Activated T-helper 1 cell treated with Interleukin-2 at 50 U/mL for 16 hours (primary cell): ENCODE data around the gene AFG3L2.

ENCODE experiments used
- DNase-seq: peaks from one replicate; pipeline ENCODE4 v3.0.0-alpha.2; 2020; ENCODE audit warnings: low read depth

Gene AFG3L2

DNA sequence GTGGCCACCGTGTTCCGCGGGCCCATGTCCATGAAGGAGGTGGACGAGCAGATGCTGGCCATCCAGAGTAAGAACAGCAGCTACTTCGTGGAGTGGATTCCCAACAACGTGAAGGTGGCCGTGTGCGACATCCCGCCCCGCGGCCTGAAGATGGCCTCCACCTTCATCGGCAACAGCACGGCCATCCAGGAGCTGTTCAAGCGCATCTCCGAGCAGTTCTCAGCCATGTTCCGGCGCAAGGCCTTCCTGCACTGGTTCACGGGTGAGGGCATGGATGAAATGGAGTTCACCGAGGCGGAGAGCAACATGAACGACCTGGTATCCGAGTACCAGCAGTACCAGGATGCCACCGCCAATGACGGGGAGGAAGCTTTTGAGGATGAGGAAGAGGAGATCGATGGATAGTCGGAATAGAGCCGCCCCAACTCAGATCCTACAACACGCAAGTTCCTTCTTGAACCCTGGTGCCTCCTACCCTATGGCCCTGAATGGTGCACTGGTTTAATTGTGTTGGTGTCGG lies 51.2 kb downstream of the AFG3L2 start:
- DNase-seq: no peak

GRCh38 chr18:12324991-12325725 lies 51.9 kb downstream of the AFG3L2 start:
- no peak for DNase-seq

DNA sequence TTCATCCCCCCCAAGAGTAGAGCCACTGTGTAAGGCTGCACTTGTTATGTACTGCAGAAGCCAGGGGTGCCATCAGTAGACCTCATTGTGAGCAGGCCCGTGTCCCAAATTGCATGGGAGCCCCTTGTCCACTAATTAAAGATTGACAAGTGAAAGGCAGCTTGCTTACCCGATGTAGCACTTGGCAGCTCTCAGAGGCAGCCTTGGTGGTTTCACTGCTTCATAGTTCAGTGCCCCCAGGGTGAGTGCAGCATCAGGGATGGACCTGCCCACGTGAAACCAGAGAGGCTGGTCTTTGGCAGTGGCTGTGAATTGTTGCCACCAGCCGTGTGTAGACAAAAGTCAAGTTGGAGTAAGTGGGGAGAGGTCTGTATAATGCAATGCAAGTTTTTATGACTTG lies 55.7 kb downstream of the AFG3L2 start:
- no peak for DNase-seq

DNA sequence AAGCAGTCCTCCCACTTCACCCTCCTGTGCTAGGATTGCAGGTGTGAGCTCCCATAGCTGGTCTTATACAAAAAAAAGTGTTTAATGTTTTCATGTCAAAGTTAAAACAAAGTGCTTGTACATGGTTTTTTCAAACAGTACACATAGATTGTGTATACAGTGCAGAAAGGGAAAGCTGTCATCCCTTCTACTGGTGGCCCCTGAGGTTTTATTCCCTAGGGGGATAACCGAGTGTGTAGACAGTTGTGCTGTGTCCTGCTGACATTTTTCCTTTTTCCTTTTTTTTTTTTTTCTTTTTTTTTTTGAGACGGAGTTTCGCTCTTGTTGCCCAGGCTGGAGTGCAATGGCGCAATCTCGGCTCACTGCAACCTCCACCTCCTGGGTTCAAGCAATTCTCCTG lies 58.2 kb downstream of the AFG3L2 start:
- DNase-seq: no peak

DNA sequence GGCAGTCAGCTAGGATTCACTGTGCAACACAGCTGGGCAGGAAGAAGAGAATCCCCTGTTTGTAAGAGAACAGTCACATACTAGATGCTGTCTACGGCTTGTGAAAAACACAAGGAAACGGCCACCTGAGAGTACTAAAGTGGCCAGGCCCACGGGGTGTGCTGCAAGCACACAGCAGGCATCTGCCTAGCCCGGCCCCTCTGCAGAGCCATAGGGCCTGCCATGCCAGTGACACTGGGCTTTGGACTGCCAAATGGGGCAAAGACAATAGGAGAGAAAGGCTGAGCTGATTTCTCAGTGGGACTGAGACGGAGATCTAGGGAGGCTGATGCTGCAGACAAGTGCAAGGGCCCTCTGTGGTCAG lies 58.7 kb downstream of the AFG3L2 start:
- DNase-seq: no peak

DNA sequence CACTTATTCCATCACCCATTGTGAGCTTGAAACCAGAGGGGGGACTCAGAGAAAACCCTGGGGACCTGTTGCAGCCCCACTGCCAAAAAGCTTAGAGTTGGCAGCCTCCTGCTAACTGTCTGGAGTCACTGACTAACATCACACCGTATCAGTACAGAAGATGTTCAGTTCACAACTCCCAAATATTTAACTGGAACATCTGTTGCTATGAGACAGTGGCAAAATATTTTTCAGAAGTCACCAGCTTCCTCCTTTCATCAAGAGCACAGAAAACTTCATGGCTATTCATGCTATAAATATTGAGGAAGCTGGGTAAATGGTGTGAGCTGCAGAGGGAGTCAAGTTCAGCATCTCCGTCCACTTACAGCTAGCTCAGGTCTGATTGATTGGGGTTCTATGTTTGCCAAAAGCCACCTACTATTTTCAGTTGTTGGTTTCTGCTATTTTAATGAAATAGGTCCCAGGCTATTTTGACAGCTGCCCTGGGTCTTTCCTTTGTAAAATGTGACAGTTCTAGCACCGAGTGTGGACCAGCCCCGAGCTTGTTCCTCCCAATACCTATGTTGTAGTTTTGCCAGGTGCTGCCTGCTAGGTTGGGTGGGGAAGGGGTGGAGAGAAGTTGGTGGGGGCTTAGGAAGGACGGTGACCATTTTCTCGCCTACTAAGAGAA lies 59.2 kb downstream of the AFG3L2 start:
- no peak for DNase-seq

DNA sequence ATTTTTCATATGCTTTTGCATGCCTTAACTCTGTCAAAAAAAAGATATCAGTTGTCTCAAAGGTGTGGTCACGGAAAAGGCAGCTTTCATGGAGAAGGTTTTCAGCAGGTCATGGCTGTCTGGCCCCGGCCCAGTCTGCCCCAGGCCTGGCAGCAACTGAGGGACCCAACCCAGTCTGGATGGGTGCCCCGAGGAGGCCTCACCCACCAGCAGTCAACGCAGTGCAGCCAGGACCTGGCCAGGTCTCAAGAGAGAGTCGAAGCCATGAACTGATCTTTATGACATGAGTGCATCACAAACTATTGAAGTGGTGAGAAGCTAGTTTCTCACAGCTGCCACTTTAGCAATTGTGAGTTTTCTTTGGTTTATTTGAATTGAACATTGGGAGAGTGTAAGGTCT lies 61.1 kb downstream of the AFG3L2 start:
- DNase-seq: no peak

DNA sequence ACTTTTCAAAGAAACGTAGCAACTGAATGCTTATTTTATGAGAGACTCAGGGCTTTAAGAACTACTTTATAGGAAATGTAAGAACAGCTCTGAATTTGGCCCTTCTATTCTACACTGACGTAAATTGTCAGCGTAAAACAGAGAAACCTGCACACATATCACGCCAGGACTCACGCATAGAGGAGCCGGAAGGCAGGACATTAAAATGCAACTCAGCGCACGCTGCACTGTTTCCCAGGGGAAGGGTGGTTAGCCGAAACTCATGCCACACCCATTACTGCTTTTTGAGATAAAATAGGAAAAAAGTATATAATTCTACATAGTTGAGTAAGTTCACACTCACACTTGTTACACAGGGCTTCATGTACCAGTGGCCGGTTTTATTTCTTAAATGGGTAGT lies 61.5 kb downstream of the AFG3L2 start:
- DNase-seq: no peak

DNA sequence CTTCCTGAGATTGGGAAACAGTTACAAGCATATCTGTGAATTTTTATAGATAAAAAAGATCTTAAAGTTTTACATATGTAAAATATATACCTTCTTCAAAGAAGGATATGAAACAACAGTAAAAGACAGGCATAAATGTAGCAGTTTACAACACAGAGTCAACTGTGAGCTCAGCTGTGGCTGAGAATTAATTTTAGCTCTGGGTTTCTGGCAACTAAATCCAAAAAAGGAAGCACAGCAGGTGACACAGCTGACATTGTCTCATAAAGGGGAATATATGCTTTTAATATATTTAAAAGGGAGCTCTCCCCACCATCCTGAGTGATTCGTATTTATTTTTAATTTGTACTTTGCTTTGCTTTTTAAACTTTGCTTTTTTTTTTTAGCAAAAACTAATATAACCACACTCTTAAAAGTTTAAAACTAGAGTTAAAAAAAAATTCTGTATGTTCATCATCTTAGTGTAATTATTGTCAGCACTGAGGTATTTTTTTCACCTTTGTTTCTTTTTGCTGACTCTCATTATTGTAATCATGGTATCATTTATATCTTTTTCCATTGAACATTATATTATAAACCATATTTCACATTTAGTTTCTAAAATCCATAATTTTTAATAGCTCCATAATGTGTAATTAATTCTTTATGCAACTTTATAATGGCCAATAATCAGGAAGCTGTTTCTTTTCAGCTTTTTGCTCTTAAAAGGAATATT lies 62.3 kb downstream of the AFG3L2 start:
- no peak for DNase-seq

DNA sequence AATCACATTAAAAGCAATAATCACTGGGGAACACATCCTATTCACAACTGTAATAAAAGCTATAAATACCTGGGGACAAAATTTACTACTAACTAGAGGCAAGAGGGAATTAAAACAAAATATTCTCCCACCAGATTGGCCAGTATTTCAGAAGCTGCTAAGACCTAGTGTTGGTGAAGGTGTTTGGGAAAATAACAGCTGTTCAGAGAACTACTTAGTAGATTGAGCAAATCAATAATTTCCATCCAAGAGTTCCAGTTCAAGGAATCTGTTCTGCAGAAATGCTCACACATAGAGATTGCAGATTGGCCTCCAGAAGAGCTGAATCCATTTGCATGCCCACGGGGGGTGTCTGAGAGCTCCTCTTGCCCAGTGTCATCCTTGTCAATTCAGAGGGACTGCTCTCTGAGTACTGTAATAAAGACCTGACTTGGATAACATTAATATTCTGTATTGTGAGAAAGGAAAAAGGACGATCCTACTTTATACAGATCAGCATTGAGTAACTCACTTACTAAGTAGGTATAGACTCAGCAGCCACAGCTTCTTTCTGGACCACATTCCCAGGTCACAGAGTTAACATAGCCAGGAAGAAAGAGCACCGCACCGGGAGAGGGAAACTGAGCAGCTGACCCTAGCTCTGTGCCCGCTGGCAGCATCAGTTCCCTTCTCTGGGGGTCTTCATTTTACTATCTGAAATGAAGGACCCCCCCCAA lies 63.3 kb downstream of the AFG3L2 start:
- DNase-seq: no peak

DNA sequence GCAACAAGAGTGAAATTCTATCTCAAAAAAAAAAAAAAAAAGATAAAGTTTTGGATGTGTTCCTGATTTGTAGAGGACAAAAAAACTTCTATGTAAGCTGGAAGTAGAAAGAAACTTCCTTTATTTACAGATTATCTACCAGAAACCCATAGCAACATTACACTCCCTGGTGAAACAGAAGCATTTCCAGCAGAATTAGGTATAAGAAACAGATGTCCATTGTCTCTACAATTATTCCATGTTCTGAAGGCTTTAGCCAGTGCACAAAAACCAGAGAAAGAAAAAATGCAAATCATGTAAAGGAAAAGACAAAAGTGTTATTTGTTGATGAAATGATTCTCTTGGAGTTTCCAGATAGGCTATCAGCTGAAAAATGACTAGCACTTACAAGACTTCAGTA lies 64.1 kb downstream of the AFG3L2 start:
- DNase-seq: no peak

DNA sequence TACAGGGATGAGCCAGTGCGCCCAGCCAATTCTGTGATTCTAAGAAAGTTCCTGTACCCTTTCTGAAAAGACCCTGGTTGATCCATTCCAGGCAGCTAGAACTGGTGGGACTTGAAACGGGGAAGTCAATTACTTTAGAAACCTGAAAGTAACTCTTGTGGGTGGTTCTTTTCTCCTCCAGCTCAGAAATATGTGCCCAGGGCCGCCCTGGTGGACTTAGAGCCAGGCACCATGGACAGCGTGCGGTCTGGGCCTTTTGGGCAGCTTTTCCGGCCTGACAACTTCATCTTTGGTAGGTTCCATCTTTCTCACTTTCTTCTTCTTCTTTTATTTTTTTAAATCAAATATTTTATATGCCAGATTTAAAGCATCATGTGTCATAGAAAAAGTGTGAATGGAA lies 66.3 kb downstream of the AFG3L2 start:
- DNase-seq: no peak

GRCh38 chr18:12309683-12310198 lies 67.3 kb downstream of the AFG3L2 start:
- DNase-seq: no peak

- no peak for DNase-seq
These were observed 68.5 kb downstream of the AFG3L2 start for GRCh38 chr18:12308386-12309100.

DNA sequence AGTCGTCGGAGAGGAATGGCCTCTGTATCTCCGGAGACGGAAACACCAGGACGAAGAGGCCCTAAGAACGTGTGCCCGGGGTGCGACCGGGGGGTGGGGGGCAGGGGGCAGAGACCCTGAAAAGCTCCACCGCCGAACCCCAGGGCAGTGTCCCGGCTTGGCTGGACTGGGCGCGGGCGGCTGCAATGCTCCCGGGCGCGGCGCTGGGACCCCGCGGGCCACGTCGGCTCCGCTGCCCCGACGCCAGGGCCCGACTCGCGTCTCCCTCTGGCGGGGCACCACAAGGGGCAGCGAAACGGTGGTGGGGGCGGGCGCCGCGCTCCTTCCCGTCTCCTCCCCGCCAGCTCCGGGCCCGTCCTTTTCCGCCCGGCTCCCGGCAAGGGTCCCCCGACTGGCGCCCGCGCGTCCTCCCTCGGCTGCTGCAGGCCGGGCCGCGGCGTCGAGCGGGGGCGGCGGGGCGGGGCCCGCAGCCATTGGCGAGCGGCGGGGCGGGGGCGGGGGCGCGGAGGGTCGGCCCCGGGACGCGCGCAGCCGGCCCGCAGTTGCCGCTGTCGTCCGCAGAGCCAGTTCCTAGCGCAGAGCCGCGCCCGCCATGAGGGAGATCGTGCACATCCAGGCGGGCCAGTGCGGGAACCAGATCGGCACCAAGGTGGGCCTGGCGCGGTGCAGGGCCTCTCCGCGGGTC lies 69.2 kb downstream of the AFG3L2 start, which contains the start of gene TUBB6:
TSS of gene TUBB6 (plus strand) at position 541 of the 685 bp plus-strand sequence. CDS start at position 593, 52 bp downstream.
- no peak for DNase-seq

GRCh38 chr18:12306752-12307700 lies 70.0 kb downstream of the AFG3L2 start:
- DNase-seq: no peak

DNA sequence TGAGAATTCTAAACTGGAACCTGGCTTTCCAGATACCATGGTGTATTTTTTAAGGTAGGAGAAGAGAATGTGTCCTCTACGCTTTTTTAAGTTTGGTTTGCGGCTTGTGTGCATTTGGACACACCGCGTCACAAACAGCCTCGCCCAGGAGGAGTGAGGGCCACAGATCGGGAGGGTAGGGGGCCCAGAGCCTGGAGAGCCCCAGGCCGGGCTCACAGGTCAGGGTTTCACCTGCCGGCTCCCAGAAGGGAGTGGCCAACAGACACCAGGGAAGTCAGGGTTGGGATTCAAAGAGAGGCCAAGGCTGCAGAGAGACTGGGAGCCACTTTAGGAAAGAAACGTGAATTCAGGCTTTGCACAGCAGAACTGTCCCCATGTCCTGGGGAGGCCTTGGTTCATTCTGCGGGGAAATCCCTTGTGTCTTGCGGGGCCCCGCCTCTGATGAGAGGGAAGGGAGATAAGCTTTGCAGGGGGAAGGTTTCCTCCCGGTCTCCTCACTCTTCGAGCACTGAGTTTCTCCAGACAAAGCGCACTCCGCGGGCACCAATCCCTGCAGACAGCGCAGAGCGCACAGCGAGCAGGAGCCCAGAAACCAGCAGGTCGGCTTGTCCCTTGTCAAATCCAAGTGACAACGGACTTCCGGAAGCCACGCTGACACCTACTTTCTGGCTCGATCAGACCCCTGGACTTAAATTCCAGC lies 70.9 kb downstream of the AFG3L2 start:
- DNase-seq: no peak

GRCh38 chr18:12305211-12305610 lies 71.8 kb downstream of the AFG3L2 start:
- DNase-seq: no peak
